HCT116 (cell line): ENCODE data around the gene LDB2. TPM values are rescaled to one million over a fixed set of nuclear protein-coding genes. Genes with fewer than 3 reads are reported as not detected.

Experiments used
- ATAC-seq: fragments of 200-7000 bp; cut with Tn5 transposase; 2 replicates; pipeline ENCODE4 v1.9.1; 2020; ENCODE audit warnings: mild to moderate bottlenecking, moderate library complexity
- BruUV-seq: library from RNA; stranded (reverse); fragments of 400-500 nt; replicated peaks from 2 replicates; lab custom pipeline; 2021; lab: Mats Ljungman, UMichigan
- CTCF ChIA-PET: fragments of 300-600 bp; sonication (Branson Sonifier 250); formaldehyde crosslinking; loops from one replicate; lab custom pipeline; 2021; ENCODE audit warnings: antibody characterized with exemption; lab: Charles Lee
- POLR2A ChIA-PET: fragments of 300-600, 350-600 bp; sonication (Branson Sonifier 250); formaldehyde crosslinking; loops from one replicate; lab custom pipeline; 2021; ENCODE audit warnings: antibody characterized with exemption; lab: Charles Lee
- RAD21 ChIA-PET, 2 experiments: fragments of 300-600 bp; sonication (Branson Sonifier 250); formaldehyde crosslinking; loops; one replicate each; lab custom pipeline; 2023; ENCODE audit warnings: low total read pairs in 2 of 2; ENCODE audit not compliant: uncharacterized antibody in 2 of 2, unreplicated experiment in 2 of 2, low non-redundant PET in 1 of 2; lab: Charles Lee
- DNase-seq: peaks from one replicate; pipeline ENCODE4 v3.0.0-alpha.2; 2010; ENCODE audit warnings: low read depth, low spot score
- H2AFZ ChIP-seq: fragments of 200-600 bp; shearing (Covaris generic), sonication (generic); 2 replicates; pipeline ENCODE4 v1.6.1; 2017; ENCODE audit warnings: low read depth, mixed run types, mixed read lengths, antibody characterized with exemption, low read length; ENCODE audit not compliant: poor library complexity, severe bottlenecking
- H3K27ac ChIP-seq: 2 replicates; pipeline ENCODE4 v1.5.1; 2012; ENCODE audit warnings: low read depth, low read length
- H3K27me3 ChIP-seq: fragments of 200-600 bp; sonication (generic); 2 replicates; pipeline ENCODE4 v1.6.1; 2016; ENCODE audit warnings: mixed run types, low read length, mixed read lengths; ENCODE audit not compliant: insufficient read depth
- H3K36me3 ChIP-seq, 2 experiments: fragments of 200-500 bp in 1 of 2; fragments of 200-600 bp in 1 of 2; sonication (Bioruptor generic) in 1 of 2; sonication (generic) in 1 of 2; 2 replicates each; pipeline versions ENCODE4 v1.5.1 to v1.6.1; 2014 to 2016; ENCODE audit warnings: low read length in 2 of 2, inconsistent platforms in 1 of 2, mixed read lengths in 1 of 2, mixed run types in 1 of 2; ENCODE audit not compliant: insufficient read depth in 2 of 2, control insufficient read depth in 1 of 2
- H3K4me1 ChIP-seq, 2 experiments: fragments of 200-600 bp in 1 of 2; sonication (generic) in 1 of 2; 2 replicates each; pipeline versions ENCODE4 v1.5.1 to v1.6.1; 2012 to 2017; ENCODE audit warnings: low read length in 2 of 2, inconsistent platforms in 1 of 2, mild to moderate bottlenecking in 1 of 2, mixed read lengths in 1 of 2, mixed run types in 1 of 2, moderate library complexity in 1 of 2; ENCODE audit not compliant: insufficient read depth in 2 of 2, control insufficient read depth in 1 of 2
- H3K4me2 ChIP-seq: fragments of 200-600 bp; sonication (generic); 2 replicates; pipeline ENCODE4 v1.6.1; 2017; ENCODE audit warnings: mixed run types, low read length, mixed read lengths
- H3K4me3 ChIP-seq, 2 experiments: fragments of 200-600 bp in 1 of 2; sonication (generic) in 1 of 2; replicated peaks in 1 of 2; 2 replicates each; pipeline ENCODE4 v1.5.1; 2011 to 2016; ENCODE audit warnings: low read length in 2 of 2, control low read depth in 1 of 2, low read depth in 1 of 2, mild to moderate bottlenecking in 1 of 2, mixed read lengths in 1 of 2, mixed run types in 1 of 2
- H3K79me2 ChIP-seq: fragments of 200-600 bp; sonication (generic); 2 replicates; pipeline ENCODE4 v1.6.1; 2017; ENCODE audit warnings: mild to moderate bottlenecking, mixed run types, low read length, moderate library complexity, mixed read lengths; ENCODE audit not compliant: insufficient read depth
- H3K9ac ChIP-seq: fragments of 200-600 bp; sonication (generic); 2 replicates; pipeline ENCODE4 v1.6.1; 2016; ENCODE audit warnings: low read length, mixed read lengths
- H3K9me2 ChIP-seq: fragments of 200-600 bp; sonication (generic), shearing (Covaris generic); 2 replicates; pipeline ENCODE4 v1.6.1; 2017; ENCODE audit warnings: mixed run types, mild to moderate bottlenecking, moderate library complexity; ENCODE audit not compliant: insufficient read depth
- H3K9me3 ChIP-seq, 2 experiments: fragments of 200-500 bp in 1 of 2; fragments of 200-600 bp in 1 of 2; sonication (Bioruptor generic) in 1 of 2; sonication (generic) in 1 of 2; 2 replicates each; pipeline ENCODE4 v1.6.1; 2014 to 2017; ENCODE audit warnings: low read length in 2 of 2, mixed read lengths in 2 of 2, inconsistent platforms in 1 of 2, low read depth in 1 of 2, mild to moderate bottlenecking in 1 of 2, mixed run types in 1 of 2, moderate library complexity in 1 of 2; ENCODE audit not compliant: control insufficient read depth in 1 of 2, insufficient read depth in 1 of 2
- H4K20me1 ChIP-seq: fragments of 200-600 bp; sonication (generic), shearing (Covaris generic); 2 replicates; pipeline ENCODE4 v1.6.1; 2017; ENCODE audit warnings: mixed run types, mild to moderate bottlenecking, moderate library complexity; ENCODE audit not compliant: insufficient read depth
- CEBPB ChIP-seq: IDR thresholded peaks from 2 replicates; pipeline ENCODE4 v1.6.1; 2012; ENCODE audit warnings: low read depth
- CTCF ChIP-seq, 3 experiments: fragments of 200-600 bp in 1 of 3; sonication (generic) in 1 of 3; IDR thresholded peaks in 2 of 3; conservative IDR thresholded peaks in 1 of 3; 2 replicates each; pipeline ENCODE4 v1.5.1; 2012 to 2017; ENCODE audit warnings: low read depth in 2 of 3, low read length in 2 of 3, antibody characterized with exemption in 1 of 3, borderline replicate concordance in 1 of 3, control low read depth in 1 of 3, mild to moderate bottlenecking in 1 of 3, mixed read lengths in 1 of 3, mixed run types in 1 of 3, moderate library complexity in 1 of 3; ENCODE audit not compliant: insufficient read depth in 1 of 3
- ELF1 ChIP-seq: IDR thresholded peaks from 2 replicates; pipeline ENCODE4 v1.6.1; 2012; ENCODE audit warnings: low read depth, borderline replicate concordance
- EZH2 ChIP-seq: fragments of 200-600 bp; sonication (generic); IDR thresholded peaks from 2 replicates; pipeline ENCODE4 v1.6.1; 2017; ENCODE audit warnings: antibody characterized with exemption, mixed run types
- EZH2phosphoT487 ChIP-seq: fragments of 200-600 bp; IDR thresholded peaks from 2 replicates; pipeline ENCODE4 v1.6.1; 2018; ENCODE audit warnings: antibody characterized with exemption, borderline replicate concordance
- FOSL1 ChIP-seq: IDR thresholded peaks from 2 replicates; pipeline ENCODE4 v1.6.1; 2012; ENCODE audit warnings: low read depth
- MAX ChIP-seq: IDR thresholded peaks from 2 replicates; pipeline ENCODE4 v1.6.1; 2012
- POLR2A ChIP-seq: IDR thresholded peaks from 2 replicates; pipeline ENCODE4 v1.7.0; 2011; ENCODE audit warnings: borderline replicate concordance; ENCODE audit not compliant: insufficient read depth, insufficient read length; ENCODE audit errors: extremely low read depth
- POLR2AphosphoS5 ChIP-seq: IDR thresholded peaks from 2 replicates; pipeline ENCODE4 v1.6.1; 2011; ENCODE audit warnings: mild to moderate bottlenecking, low read depth, low read length, moderate library complexity
- RAD21 ChIP-seq: IDR thresholded peaks from 2 replicates; pipeline ENCODE4 v1.6.1; 2012; ENCODE audit warnings: low read depth, mild to moderate bottlenecking
- SP1 ChIP-seq: IDR thresholded peaks from 2 replicates; pipeline ENCODE4 v1.6.1; 2012; ENCODE audit warnings: low read depth
- TCF7L2 ChIP-seq: IDR thresholded peaks from 2 replicates; pipeline ENCODE4 v1.7.0; 2011; ENCODE audit warnings: borderline replicate concordance, inconsistent platforms; ENCODE audit not compliant: insufficient read depth, insufficient read length; ENCODE audit errors: extremely low read depth
- YY1 ChIP-seq: IDR thresholded peaks from 2 replicates; pipeline ENCODE4 v1.6.1; 2011; ENCODE audit warnings: low read length, low read depth, moderate library complexity, mild to moderate bottlenecking; ENCODE audit not compliant: insufficient replicate concordance; ENCODE audit errors: extremely low read depth
- ZBTB33 ChIP-seq: IDR thresholded peaks from 2 replicates; pipeline ENCODE4 v1.6.1; 2011; ENCODE audit warnings: mild to moderate bottlenecking, low read length, moderate library complexity; ENCODE audit not compliant: insufficient replicate concordance; ENCODE audit errors: extremely low read depth
- ZFX ChIP-seq: fragments of 450-650 bp; IDR thresholded peaks from 2 replicates; pipeline ENCODE4 v1.6.1; 2017
- ZNF274 ChIP-seq: fragments of 200-500 bp; sonication (Bioruptor generic); IDR thresholded peaks from 2 replicates; pipeline ENCODE4 v1.6.1; 2014; ENCODE audit warnings: mild to moderate bottlenecking, low read depth, low read length, inconsistent platforms
- intact Hi-C: fragments of 100-400 bp; cut with micrococcal nuclease; formaldehyde crosslinking; loops from 2 replicates; pipeline ENCODE4 v1.10.0; 2022
- total RNA-seq: library from RNA; stranded (reverse); gene quantifications from one replicate; pipeline ENCODE4 v1.2.1, GENCODE V29; 2021; ENCODE audit not compliant: unreplicated experiment
- TF ChIP-seq, protein P1 (sequence below): IDR thresholded peaks from 2 replicates; pipeline ENCODE4 v1.6.1; 2012

LDB2 gene
- total RNA-seq, 1 experiment from 2014 or later, result 0.12 TPM

GRCh38 chr4:16834814-16835213, 63.6 kb downstream of the LDB2 start:
- RAD21 ChIA-PET, result no interaction called here
- CTCF ChIA-PET, result no interaction called here
- TF ChIP-seq SP1 (no peak), ZNF274 (no peak), YY1 (no peak), EZH2phosphoT487 (no peak), ZBTB33 (no peak), RAD21 (no peak), MAX (no peak)
- TF ChIP-seq, protein P1, sequence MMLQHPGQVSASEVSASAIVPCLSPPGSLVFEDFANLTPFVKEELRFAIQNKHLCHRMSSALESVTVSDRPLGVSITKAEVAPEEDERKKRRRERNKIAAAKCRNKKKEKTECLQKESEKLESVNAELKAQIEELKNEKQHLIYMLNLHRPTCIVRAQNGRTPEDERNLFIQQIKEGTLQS, result no peak
- H3K27me3 ChIP-seq, result peaks cover 21% of the 10 kb centered on the region
- POLR2A ChIA-PET, result no interaction called here
- BruUV-seq, result no TSS peak
- no peak overlapping the region for H3K4me3 ChIP-seq
- H3K9me2 ChIP-seq, result no peaks in the 10 kb centered on the region
- H3K36me3 ChIP-seq, result no peaks in the 10 kb centered on the region
- DNase-seq (no peak), ATAC-seq (no peak)
- no peaks in the 10 kb centered on the region for H3K9me3 ChIP-seq
- H3K9ac ChIP-seq, result no peak overlapping the region
- H3K27ac ChIP-seq, result no peak overlapping the region
- no peaks in the 10 kb centered on the region for H4K20me1 ChIP-seq
- H3K4me1 ChIP-seq, result no peaks in the 10 kb centered on the region
- intact Hi-C loops, result no loop called here
- H3K79me2 ChIP-seq, result no peaks in the 10 kb centered on the region
- no peak overlapping the region for H3K4me2 ChIP-seq
- H2AFZ ChIP-seq, result no peak overlapping the region

- Histone ChIP-seq H4K20me1 (no peaks in the 10 kb centered on the region), H3K4me2 (no peak overlapping the region), H3K4me1 (no peaks in the 10 kb centered on the region), H3K79me2 (no peaks in the 10 kb centered on the region), H2AFZ (no peak overlapping the region), H3K9ac (no peak overlapping the region), H3K9me3 (no peaks in the 10 kb centered on the region), H3K27ac (no peak overlapping the region), H3K4me3 (no peak overlapping the region), H3K27me3 (peaks cover 26% of the 10 kb centered on the region), H3K36me3 (no peaks in the 10 kb centered on the region), H3K9me2 (no peaks in the 10 kb centered on the region)
- no TSS peak for BruUV-seq
- DNase-seq (no peak), ATAC-seq (no peak)
- intact Hi-C loops, result no loop called here
- POLR2A ChIA-PET, result no interaction called here
- CTCF ChIA-PET, result no interaction called here
- RAD21 ChIA-PET, result no interaction called here
- TF ChIP-seq CEBPB, result no peak
- no peak for TF ChIP-seq FOSL1
- no peak for TF ChIP-seq ZNF274
- TF ChIP-seq POLR2A, result no peak
- no peak for TF ChIP-seq EZH2phosphoT487
- TF ChIP-seq CTCF (IDR thresholded peaks at IDR 0.05 in 2 of 3, conservative IDR thresholded peaks at IDR 0.05 in 1 of 3; ENCODE audit: borderline replicate concordance in 1 of 3, insufficient read depth in 1 of 3, low read depth in 2 of 3, low read length in 2 of 3), result no peak
- TF ChIP-seq POLR2AphosphoS5, result no peak
- TF ChIP-seq ELF1, result no peak
- TF ChIP-seq ZFX, result no peak
- TF ChIP-seq, protein P1, result no peak
- no peak for TF ChIP-seq YY1
- no peak for TF ChIP-seq TCF7L2
- no peak for TF ChIP-seq EZH2
Observed at GRCh38 chr4:16833722-16834121, 64.7 kb downstream of the LDB2 start.
